ENCODE data around the gene ZKSCAN2.

The ZKSCAN2 gene

GRCh38 chr16:25212636-25213035 lies 45.0 kb downstream of the ZKSCAN2 start:
- H3K36me3 ChIP-seq, result no peaks in the 10 kb centered on the region
- H3K27ac ChIP-seq, result no peak overlapping the region
- no peak overlapping the region for H3K4me3 ChIP-seq (ENCODE audit: low read depth, low read length)
- TF ChIP-seq CTCF (IDR thresholded peaks at IDR 0.05; ENCODE audit: low read depth, low read length), result no peak
- no peak for DNase-seq
- H3K27me3 ChIP-seq (ENCODE audit: insufficient read depth, low read depth, severe bottlenecking), result no peaks in the 10 kb centered on the region
- no peaks in the 10 kb centered on the region for H3K9me3 ChIP-seq (ENCODE audit: severe bottlenecking)

- no peaks in the 10 kb centered on the region for H3K27me3 ChIP-seq (ENCODE audit: insufficient read depth, low read depth, severe bottlenecking)
- no peak for DNase-seq
- no peaks in the 10 kb centered on the region for H3K9me3 ChIP-seq (ENCODE audit: severe bottlenecking)
- no peaks in the 10 kb centered on the region for H3K36me3 ChIP-seq
- no peak for TF ChIP-seq CTCF (IDR thresholded peaks at IDR 0.05; ENCODE audit: low read depth, low read length)
- no peak overlapping the region for H3K27ac ChIP-seq
- no peak overlapping the region for H3K4me3 ChIP-seq (ENCODE audit: low read depth, low read length)
Measured at GRCh38 chr16:25210758-25211157, 46.9 kb downstream of the ZKSCAN2 start.

DNA sequence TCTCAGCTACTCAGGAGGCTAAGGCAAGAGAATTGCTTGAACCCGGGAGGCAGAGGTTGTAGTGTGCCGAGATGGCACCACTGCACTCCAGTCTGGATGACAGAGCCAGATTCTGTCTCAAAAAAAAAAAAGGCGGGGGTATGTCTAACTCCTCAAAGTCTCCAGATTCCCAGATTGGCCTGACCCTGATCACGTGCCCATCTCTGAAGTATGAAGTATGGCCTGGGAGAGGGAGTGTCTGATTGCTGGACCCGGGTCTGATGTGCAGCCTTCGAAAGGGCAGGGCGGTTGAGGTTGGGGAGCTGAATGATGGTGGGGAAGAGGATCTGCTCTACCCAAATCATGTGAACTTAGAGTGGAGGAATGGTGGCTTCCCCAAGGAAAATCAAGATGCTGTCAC lies 58.2 kb downstream of the ZKSCAN2 start:
- DNase-seq, result no peak
- no peak for TF ChIP-seq CTCF (IDR thresholded peaks at IDR 0.05; ENCODE audit: low read depth, low read length)
- no peaks in the 10 kb centered on the region for H3K27me3 ChIP-seq (ENCODE audit: insufficient read depth, low read depth, severe bottlenecking)

DNA sequence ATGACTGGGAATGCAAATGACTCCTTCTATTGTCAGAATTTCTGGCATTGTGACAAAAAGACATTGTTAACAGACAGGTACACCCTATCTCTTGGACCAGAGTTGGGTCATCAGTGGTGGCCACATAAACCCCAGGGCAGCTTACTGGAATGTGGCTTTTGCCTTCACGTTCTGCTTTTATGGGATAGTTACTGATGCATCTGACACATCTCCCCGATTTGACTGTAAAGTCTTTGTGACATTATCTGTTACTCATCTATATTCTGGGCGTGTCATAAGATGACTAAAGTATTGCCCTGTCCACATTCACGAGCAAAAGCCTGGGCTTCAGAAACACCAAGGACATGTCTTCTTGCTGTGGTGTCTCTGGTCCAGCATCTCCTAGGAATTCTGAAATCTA lies 59.6 kb downstream of the ZKSCAN2 start:
- H3K36me3 ChIP-seq, result no peaks in the 10 kb centered on the region
- no peak for TF ChIP-seq CTCF (IDR thresholded peaks at IDR 0.05; ENCODE audit: low read depth, low read length)
- no peak for DNase-seq
- H3K27ac ChIP-seq, result no peak overlapping the region
- H3K4me3 ChIP-seq (ENCODE audit: low read depth, low read length), result no peak overlapping the region
- no peaks in the 10 kb centered on the region for H3K9me3 ChIP-seq (ENCODE audit: severe bottlenecking)
- no peaks in the 10 kb centered on the region for H3K27me3 ChIP-seq (ENCODE audit: insufficient read depth, low read depth, severe bottlenecking)

More for the DNA sequence above, 58.2 kb downstream of the ZKSCAN2 start:
- no peak overlapping the region for H3K4me3 ChIP-seq (ENCODE audit: low read depth, low read length)
- no peaks in the 10 kb centered on the region for H3K9me3 ChIP-seq (ENCODE audit: severe bottlenecking)
- no peak overlapping the region for H3K27ac ChIP-seq
- no peaks in the 10 kb centered on the region for H3K36me3 ChIP-seq

DNA sequence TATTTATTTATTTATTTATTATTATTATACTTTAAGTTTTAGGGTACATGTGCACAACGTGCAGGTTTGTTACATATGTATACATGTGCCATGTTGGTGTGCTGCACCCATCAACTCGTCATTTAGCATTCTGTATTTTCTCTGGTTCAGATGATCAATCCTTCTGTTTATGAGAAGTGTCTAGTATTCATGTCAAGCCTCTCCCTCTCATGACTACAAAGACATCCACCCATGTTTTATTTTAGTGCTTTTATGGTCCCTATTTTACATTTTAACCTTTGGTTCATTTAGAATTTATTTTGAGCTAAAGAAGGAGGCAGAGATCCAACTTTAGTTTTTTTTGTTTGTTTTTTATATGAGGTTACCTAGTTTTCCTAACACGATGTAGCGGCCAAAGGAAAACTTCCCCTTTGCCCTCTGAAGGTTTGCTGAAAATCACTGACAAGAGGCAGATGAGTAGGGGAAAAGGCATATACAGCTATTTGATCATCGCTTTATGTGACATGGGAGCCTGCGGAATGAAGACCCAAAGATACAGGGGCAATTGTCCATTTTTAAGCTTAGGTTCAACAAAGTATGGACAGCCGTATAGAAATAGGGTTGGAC lies 63.3 kb downstream of the ZKSCAN2 start:
- no peaks in the 10 kb centered on the region for H3K36me3 ChIP-seq
- DNase-seq, result no peak
- H3K4me3 ChIP-seq (ENCODE audit: low read depth, low read length), result no peak overlapping the region
- TF ChIP-seq CTCF (IDR thresholded peaks at IDR 0.05; ENCODE audit: low read depth, low read length), result no peak
- no peaks in the 10 kb centered on the region for H3K9me3 ChIP-seq (ENCODE audit: severe bottlenecking)
- H3K27me3 ChIP-seq (ENCODE audit: insufficient read depth, low read depth, severe bottlenecking), result no peaks in the 10 kb centered on the region
- H3K27ac ChIP-seq, result no peak overlapping the region

GRCh38 chr16:25192096-25192495 lies 65.5 kb downstream of the ZKSCAN2 start:
- Histone ChIP-seq H3K9me3 (ENCODE audit: severe bottlenecking) (no peaks in the 10 kb centered on the region), H3K27ac (no peak overlapping the region), H3K4me3 (ENCODE audit: low read depth, low read length) (no peak overlapping the region), H3K27me3 (ENCODE audit: insufficient read depth, low read depth, severe bottlenecking) (no peaks in the 10 kb centered on the region), H3K36me3 (no peaks in the 10 kb centered on the region)
- TF ChIP-seq CTCF (IDR thresholded peaks at IDR 0.05; ENCODE audit: low read depth, low read length), result no peak
- DNase-seq, result no peak

Data from WERI-Rb-1 (cell line).